ENCODE measurements around the gene GBE1. TPM values are rescaled to one million over a fixed set of nuclear protein-coding genes. Genes with fewer than 3 reads are reported as not detected.

GBE1 gene
- total and polyA plus RNA-seq, 10 of the 15 experiments (the other 5 are each of a cell fraction or from before 2014, with no cell fraction given): 21.4 to 62.2 (median 41.5) TPM

- TF ChIP-seq REST (IDR thresholded peaks at IDR 0.05; ENCODE audit: low read depth, low read length) (no peak), ZNF622 (IDR thresholded peaks at IDR 0.05) (no peak), BCL11A (IDR thresholded peaks at IDR 0.05; ENCODE audit: low read depth, low read length) (no peak), DPF2 (IDR thresholded peaks at IDR 0.05) (no peak)
- TF ChIP-seq, protein P1, sequence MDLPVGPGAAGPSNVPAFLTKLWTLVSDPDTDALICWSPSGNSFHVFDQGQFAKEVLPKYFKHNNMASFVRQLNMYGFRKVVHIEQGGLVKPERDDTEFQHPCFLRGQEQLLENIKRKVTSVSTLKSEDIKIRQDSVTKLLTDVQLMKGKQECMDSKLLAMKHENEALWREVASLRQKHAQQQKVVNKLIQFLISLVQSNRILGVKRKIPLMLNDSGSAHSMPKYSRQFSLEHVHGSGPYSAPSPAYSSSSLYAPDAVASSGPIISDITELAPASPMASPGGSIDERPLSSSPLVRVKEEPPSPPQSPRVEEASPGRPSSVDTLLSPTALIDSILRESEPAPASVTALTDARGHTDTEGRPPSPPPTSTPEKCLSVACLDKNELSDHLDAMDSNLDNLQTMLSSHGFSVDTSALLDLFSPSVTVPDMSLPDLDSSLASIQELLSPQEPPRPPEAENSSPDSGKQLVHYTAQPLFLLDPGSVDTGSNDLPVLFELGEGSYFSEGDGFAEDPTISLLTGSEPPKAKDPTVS (IDR thresholded peaks at IDR 0.05; ENCODE audit: low read depth, low read length): no peak
- TF ChIP-seq, protein P2, sequence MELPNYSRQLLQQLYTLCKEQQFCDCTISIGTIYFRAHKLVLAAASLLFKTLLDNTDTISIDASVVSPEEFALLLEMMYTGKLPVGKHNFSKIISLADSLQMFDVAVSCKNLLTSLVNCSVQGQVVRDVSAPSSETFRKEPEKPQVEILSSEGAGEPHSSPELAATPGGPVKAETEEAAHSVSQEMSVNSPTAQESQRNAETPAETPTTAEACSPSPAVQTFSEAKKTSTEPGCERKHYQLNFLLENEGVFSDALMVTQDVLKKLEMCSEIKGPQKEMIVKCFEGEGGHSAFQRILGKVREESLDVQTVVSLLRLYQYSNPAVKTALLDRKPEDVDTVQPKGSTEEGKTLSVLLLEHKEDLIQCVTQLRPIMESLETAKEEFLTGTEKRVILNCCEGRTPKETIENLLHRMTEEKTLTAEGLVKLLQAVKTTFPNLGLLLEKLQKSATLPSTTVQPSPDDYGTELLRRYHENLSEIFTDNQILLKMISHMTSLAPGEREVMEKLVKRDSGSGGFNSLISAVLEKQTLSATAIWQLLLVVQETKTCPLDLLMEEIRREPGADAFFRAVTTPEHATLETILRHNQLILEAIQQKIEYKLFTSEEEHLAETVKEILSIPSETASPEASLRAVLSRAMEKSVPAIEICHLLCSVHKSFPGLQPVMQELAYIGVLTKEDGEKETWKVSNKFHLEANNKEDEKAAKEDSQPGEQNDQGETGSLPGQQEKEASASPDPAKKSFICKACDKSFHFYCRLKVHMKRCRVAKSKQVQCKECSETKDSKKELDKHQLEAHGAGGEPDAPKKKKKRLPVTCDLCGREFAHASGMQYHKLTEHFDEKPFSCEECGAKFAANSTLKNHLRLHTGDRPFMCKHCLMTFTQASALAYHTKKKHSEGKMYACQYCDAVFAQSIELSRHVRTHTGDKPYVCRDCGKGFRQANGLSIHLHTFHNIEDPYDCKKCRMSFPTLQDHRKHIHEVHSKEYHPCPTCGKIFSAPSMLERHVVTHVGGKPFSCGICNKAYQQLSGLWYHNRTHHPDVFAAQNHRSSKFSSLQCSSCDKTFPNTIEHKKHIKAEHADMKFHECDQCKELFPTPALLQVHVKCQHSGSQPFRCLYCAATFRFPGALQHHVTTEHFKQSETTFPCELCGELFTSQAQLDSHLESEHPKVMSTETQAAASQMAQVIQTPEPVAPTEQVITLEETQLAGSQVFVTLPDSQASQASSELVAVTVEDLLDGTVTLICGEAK (IDR thresholded peaks at IDR 0.05; ENCODE audit: borderline replicate concordance): no peak
Measured at GRCh38 chr3:81622395-81622794, 139.1 kb downstream of the GBE1 start (continued).
